Measurements from ENCODE around the gene IFI16.
"Not testable (repeated sequence)": the region's sequence is repeated elsewhere in the genome, so short reads cannot be mapped to it uniquely, and the experiment has no call there.

The IFI16 gene

DNA sequence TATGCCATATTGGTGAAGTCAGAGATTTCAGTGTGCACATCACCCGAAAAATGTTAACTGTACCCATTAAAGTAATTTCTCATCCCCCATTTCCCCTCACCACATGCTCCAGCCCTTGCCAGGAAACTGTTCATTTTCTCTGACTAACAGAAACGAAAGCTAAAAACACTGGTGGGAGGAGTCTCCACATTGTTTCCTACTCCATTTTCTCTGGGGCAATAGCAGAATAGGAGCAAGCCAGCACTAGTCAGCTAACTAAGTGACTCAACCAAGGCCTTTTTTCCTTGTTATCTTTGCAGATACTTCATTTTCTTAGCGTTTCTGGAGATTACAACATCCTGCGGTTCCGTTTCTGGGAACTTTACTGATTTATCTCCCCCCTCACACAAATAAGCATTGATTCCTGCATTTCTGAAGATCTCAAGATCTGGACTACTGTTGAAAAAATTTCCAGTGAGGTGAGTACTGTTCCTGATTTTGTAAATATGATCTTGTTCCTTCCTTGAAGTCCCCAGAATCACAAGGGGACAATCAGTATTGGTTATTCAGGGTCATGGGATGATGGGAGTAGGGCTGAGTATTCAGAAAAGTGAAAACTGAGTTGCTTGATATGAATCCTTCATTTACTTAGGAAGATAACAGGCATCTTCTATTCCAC, at the start of gene IFI16:
TSS of gene IFI16 (plus strand) at position 204 of the 658 bp plus-strand sequence. CDS start 4,774 bp downstream, outside the sequence.
- ATAC-seq, result peak; percentile 77 to 78

DNA sequence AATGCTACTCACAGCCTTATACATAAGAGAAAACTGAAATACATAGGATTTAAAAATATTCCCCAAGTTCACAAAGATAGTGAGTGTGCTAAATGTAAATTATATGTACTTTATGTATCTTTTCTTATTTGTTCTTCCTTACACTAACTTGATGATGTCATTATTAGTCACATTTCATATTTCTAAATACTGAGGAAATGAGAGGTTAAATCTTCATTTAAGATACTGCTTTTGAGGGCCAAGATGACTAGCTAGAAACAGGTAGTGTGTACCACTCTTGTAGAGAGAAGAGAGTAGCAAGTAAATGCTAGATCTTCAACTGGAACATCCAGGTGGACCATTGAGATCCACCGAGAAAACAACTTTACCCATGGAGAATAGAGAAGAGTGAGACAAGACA, 48.5 kb upstream of the IFI16 start:
- ATAC-seq, result peak; percentile 48 to 67

DNA sequence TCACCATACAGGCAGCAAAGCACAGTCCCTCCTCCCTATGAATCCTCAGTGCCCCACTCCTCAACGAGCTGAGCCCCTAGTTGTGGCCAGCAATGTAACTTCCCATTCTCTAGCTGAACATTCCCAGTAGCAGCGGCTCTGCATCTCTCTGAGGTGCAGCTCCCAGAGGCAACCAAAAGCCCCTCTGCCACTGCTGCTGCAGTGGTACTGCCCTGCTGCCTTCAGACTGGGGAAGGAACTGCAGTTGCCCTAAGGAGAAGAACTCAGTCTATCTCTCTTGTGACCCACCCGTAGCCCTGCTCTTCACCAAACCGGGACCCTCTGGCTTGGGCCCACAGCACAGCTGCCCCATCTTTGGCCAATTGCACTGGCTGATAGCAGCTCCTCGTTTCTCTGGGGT, 46.7 kb upstream of the IFI16 start:
- no peak for ATAC-seq

DNA sequence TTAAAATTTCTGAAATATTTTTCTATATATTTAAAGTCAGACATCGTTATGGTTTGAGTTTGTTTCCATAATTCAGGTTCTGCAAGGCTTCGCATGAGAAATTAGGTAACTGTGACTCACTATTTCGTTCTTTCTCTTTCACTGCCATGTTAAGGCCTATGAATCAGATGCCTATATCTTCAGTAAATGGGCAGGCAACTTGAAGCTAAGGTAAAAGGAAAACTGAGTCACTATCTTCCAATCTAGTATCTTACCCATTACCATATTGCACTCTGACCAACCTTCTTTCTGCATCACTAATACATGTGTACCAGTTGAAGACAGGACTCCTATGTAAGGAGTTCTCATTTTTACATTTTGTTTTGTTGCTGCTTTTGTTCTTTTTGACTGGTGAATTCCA, 40.5 kb upstream of the IFI16 start:
- peak; percentile 91 to 95 for ATAC-seq

DNA sequence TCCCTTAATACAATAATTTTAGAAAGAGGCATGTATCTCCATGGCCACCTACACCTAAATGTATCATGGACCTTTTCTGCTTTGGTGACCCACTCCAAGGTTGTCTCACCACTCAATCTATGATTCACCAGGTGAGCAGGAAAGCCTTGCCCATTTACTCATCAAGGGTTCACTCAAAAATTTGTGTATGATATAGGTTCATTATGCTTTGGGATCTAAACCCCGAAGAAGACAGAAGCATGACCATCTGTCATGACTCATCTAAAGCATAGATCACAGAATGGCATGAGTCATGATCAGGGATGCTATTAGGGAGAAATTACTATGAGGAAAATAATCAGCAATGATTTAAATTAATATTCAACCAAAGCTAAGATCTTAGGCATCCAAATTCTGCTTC, 39.9 kb upstream of the IFI16 start:
- peak; percentile 68 to 73 for ATAC-seq

DNA sequence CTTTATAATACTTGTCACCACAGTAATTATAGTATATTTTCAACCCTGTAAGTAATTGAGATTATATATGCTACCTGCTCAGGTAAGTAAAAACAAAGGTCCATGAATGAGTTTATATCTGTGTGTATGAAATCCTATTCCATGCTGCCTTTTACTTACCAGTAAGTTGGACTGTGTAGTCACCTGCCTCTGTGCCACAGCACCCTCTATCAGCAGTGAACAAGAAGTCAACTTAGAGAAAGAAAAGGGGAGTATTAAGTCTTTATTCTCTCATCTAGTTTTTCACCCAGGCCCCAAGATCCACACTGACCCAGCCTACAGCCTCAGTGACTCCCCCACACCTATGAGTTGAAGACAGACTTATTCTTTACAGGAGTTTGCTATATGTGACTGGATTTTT, 36.9 kb upstream of the IFI16 start:
- ATAC-seq, result no peak

DNA sequence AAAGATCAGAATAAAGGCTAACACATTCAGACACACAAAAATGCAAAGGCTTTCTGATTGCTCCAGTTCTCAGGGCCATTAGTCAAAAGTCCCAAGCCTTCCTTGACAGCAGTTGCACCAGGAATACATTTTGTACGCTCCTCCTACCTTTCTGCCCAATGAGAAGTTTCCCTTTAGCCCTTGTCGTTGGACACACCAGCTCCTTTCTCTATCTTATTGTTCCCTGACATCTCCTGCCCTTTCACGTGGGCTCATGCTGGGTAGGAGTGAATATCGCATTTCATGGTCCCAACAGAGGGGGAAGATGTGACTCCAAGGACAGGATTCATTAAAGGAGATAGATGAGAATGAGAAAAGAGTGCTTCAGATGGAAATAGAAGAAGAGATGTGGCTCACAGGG, 33.5 kb upstream of the IFI16 start:
- no peak for ATAC-seq

DNA sequence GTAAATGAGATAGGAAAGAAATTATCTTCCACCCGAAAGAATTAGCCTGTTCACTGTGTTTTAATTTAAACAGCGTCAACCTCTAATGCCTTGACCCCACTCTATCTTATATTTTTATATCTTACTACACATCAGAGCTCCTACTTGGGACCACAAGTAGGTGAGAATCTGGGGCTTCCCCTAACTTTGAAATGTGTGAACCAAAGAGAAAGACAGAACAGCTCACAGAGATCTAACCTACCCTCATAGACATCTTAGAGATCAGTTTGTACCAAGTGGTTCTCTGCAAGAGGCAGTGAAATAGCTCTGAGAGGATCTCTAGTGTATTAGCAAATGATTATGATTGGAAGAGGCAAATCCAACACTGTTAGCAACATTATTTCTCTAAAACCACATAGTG, 31.0 kb upstream of the IFI16 start:
- ATAC-seq, result peak; percentile 65 to 69

DNA sequence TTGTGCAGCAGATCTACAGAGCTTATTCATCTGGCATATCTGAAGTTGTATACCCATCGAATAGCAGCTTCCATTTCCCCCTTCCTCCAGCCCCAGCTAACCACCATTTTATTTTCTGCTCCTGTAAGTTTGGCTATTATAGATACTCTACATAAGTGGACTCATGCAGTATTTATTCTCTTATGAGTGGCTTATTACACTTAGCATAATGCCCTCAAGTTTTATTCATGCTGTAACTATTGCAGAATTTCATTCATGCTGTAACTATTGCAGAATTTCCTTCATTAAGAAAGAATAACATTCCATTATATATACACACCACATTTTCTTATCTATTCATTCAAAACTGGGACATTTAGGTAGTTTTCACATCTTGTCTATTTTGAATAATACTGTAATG, 30.5 kb upstream of the IFI16 start:
- no peak for ATAC-seq

DNA sequence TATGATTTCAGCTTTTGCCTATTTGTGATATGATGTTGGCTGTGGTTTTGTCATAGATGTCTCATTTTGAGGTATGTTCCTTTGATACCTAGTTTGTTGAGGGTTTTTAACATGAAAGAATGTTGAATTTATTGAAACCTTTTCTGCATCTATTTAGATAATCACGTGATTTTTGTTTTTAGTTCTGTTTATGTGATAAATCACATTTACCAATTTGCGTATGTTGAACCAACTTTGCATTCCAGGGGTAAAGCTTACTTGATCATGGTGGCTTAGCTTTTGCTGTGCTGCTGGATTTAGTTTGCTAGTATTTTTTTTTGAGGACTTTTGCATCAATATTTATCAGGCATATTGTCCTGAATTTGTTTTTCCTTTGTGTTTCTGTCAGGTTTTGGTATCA, 26.5 kb upstream of the IFI16 start:
- ATAC-seq, result no peak

DNA sequence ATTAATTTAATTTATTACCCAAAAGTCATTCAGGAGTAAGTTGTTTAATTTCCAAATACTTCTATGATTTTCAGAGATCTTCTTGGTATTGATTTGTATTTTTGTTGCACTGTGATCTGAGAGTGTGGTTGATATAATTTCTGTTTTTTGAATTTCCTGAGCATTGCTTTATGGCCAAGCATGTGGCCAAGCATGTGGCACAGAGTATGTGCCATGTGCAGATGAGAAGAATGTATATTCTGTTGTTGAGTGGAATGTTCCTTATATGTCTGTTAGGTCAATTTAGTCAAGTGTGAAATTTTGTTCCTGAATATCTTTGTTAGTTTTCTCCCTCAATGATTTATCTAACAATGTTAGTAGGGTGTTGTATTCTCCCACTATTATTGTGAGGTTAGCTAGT, 25.3 kb upstream of the IFI16 start:
- no peak for ATAC-seq

DNA sequence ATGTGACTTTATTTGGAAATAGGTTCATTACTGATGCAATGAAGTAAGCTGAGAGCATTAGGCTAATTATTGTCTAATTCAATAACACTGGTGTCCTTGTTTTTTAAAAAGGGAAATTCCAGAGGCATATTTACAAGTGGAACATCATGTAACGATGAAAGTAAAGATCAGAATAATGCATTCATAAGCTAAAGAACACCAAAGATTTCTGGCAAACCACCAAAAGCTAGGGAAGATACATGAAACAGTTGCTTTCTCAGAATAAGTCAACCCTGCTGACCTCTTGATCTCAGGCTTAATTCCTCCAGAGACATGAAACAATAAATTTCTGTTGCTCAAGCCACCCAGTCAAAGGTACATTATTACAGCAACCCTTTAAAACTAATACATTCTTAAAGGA, 20.3 kb upstream of the IFI16 start:
- ATAC-seq, result no peak

DNA sequence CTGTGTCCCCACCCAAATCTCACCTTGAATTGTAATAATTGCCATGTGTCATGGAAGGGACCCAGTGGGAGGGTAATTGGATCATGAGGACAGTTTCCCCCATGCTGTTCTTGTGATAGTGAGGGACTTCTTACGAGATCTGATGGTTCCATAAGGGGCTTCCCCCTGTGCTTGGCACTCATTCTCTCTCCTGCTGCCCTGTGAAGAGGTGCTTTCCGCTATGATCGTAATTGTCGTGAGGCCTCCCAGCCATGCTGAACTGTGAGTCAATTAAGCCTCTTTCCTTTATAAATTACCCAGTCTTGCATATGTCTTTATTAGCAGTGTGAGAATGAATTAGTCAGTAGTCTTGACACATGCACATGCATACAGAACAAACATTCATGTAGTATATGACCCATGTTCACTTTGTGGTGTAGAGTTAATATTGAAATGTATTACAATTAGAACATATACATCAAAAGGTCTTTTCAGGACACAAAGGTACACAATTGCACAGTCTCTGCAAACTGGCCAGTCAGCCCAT, 16.9 kb upstream of the IFI16 start:
- ATAC-seq, result peak; percentile 76 to 77

DNA sequence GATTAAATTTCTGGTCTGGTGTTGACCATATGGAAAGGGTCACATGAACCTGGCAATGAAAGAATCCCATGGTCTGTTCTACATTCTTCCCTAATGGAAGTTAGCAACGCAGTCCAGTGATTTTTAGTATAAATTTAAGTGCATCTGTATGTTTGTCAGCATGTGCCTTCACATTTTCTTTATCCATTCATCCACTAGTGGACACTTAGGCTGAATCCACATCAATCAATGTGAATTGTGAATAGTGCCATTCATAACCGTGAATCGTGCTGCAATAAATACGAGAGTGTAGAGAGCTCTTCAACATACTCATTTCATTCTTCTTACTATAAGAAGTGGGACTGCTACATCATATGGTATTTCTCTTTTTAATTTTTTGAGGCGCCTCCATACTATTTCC, 12.7 kb upstream of the IFI16 start:
- no peak for ATAC-seq

DNA sequence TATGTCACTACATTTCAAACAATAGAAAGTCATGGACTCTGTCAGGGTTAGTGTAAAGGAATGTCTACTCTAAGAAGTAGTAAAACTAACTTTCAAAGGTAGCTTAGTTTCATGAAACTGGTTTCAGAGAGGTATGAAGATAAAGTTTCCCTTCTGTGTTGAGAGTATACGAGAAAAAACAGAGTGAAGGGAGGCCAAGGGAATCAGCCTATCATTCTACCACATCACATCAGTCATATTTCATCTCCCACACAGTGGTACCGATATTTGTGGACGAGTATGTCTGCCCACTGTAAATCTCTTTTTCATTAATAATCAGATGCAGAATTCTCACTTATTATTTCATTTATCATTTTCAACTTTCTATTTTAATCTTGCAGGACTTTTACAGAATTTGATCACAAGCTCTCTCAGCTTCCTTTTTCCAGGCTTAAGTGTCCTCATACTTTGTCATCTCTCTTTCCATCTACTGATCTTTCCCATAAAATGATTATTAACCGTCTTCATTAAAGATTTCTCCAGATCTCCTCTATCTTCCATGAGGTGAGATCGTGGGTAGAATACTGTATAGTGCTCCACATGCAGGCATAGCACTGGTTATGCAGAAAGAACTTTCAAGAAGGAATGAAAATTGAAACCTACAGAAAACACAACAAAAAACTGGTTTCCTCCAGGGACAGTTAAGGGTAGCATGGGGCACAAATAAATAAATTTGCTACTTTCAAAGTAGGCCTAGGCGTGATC, 11.5 kb upstream of the IFI16 start:
- peak; percentile 61 to 62 for ATAC-seq

DNA sequence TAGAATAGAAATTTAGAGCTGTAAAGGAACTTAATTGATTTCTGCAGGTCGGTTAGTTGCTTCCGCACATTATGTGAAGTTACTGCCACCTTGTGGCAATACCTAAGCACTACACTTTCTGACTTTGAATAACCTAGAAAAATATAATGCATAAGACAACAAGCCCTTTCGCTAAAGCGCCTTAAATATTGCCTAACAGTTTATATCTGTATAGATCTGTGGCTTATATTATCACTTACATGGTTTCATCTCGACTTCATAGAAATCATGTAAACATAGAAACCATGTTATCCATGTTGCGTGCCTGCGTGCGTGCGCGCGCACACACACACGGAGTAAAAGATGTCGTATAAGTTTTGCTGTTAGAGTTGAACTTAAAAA, 10.9 kb upstream of the IFI16 start:
- peak; percentile 24 to 42 for ATAC-seq

DNA sequence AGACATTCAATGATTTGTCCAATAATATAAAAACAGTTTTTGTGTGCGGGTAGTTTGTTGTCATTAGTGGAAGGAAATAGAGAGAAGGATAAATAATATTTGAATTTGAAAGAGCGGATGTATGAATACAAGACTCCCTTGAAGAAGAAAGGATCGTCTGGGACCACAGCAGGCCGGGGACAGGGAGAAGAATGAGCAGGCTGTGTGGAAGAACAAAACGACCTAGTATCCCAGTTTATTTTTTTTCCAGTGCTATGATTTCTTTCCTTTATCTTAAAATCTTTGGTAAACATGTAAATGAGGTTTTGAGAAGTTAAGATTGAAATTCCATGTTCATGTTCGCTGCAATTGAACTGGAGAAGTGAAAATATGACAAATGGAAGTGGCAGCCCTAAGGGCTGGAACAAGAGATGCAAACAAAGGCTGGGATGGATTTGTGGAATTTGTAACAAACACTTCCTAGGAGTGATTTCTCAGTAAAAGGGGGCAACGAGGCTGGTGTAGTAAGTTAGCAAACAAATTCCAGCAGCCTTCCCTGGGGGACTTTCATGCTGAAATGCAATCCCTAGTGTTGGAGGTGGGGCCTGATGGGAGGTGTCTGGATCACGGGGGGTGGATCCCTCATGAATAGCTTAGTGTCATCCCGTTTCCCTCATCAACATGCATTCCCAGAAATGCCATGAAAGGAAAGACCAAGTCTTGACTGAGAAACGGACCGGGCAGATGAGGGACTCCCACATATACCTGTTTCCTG, 10.2 kb upstream of the IFI16 start:
- no peak for ATAC-seq

DNA sequence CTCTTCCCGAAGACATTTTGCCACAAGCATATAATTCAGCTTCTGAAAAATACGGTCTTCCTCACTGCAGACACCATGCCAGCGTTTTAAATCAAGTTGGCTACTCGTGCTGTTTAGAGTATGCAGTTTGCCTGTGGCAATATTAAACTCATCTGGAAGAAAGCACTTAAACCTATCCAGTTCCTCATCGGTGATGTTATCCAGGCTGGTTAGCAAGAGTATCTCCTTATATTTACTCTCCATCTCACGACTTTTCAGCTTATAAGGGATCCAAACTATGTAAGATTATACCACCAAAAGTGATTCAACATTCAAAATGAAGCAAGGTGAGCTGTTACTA, 9.7 kb upstream of the IFI16 start:
- no peak for ATAC-seq

DNA sequence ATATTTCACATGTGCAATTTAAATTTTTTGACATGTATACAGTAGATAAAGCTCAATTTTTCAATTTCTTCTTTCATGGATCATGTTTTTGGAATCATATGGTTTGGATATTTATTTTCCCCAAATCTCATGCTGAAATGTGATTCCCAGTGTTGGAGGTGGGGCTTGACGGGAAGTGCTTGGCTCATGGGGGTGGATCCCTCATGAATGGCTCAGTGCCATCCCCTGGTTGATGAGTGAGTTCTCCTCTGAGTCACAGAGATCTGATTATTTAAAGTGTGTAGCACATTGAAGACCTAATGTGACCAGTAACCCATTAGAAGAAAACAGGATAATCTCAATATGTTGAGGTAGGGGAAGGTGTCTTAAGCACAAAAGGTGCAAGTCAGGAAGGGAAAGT, 9.1 kb upstream of the IFI16 start:
- no peak for ATAC-seq

DNA sequence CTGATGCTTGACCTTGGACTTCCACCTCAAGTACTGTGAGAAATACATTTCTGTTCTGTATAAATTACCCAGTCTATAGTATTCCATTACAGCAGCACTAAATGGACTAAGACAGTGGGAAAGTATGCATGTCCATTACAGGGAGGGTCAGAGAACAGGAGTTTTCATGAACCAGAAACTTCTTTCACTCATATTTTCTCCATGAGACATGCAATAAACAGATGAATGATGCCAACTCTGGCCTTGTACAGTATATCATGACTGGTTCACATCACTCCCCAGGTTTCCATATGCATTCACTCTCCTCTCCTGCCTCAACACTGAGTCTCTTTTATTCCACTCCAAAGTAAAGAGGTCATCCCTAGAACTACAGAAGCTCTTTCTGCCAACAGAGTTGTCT, 4.5 kb upstream of the IFI16 start:
- ATAC-seq, result no peak

DNA sequence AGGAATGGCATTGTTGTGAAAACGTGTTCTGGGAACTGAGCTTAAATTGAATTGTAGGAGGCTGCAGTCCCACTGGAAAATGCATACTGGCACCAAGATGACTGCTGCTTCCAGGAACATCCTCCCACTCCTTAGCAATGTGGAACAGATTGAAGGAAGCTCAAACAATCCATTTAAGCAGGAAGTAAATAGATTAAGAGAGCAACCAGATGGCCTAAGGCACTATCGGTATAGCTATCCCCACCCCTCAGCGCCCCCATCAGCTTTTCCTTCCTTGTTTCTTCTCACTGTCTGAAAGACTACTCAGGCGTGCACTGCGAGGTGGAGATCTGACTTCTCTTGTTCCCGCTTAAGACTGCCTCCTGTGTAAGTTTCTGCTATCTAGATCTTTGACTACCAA, 4.0 kb upstream of the IFI16 start:
- ATAC-seq, result no peak

DNA sequence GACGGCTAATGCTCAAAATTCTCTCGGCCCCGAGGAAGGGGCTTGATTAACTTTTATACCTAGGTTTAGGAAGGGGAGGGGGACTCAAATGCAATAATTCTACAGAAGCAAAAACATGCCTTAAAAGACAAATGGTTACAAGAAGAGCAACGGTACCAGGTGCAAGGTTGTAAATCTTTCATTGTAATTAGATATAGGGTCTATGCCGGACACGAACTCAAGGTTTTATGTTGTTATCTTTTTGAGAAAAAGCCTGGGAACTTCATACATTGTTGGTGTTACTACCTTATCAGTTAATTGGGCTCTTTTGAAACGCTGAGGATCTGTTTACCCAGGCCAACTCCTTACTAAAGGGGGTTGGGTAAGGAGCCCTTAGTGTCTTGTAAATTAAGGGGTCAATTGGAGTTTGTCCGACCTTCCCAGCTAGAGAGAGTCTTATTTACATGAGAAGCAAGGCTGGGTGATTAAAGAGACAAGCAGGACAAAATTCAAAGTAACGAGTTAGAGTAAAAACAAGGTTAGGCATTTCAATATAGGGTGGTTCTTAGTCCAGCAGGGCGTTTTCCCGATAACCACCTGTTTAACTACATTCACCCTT, 3.4 kb upstream of the IFI16 start:
- ATAC-seq, result not testable (repeated sequence)

DNA sequence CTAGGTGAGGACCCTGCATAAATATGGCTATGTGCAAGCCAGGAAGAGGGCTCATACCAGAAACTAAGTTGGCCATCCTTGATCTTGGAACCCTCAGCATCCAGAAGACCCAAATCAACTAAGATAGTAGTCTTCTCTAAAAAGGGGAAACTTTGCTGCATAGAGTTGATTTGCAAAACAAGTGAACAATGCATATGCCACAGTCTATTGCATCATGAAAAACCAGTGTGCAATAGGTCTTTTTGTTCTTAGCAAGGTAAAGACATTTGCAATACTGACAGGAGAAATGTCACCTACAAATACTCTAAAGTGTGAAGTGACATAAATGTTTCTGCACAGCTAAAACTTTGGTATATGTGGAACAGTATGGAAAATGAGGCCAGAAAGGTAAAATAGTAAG, 2.0 kb upstream of the IFI16 start:
- ATAC-seq, result no peak

Measured in activated CD4-positive, CD25-positive, alpha-beta regulatory T cell treated with anti-CD3 and anti-CD28 coated beads, Interleukin-2, amount 50 U/mL, for 24 hours (primary cell).